Measurements from ENCODE around the gene GKN2.

The GKN2 gene

GRCh38 chr2:68939962-68940361 lies 12.7 kb downstream of the GKN2 start:
- H3K4me3 ChIP-seq (ENCODE audit: low read depth in 1 of 2, low read length in 2 of 2) = no peak overlapping the region
- peaks cover 0 to 4% of the 10 kb centered on the region in 2 donors for H3K27me3 ChIP-seq (ENCODE audit: control insufficient read depth in 1 of 2, insufficient read depth in 2 of 2, low read length in 2 of 2)
- H3K4me1 ChIP-seq (ENCODE audit: control insufficient read depth in 1 of 2, insufficient read depth in 2 of 2, low read length in 2 of 2) = no peaks in the 10 kb centered on the region
- H3K27ac ChIP-seq (ENCODE audit: low read depth, low read length) = no peak overlapping the region
- H3K36me3 ChIP-seq (ENCODE audit: control insufficient read depth in 1 of 2, insufficient read depth in 2 of 2, low read length in 2 of 2) = no peaks in the 10 kb centered on the region
- H3K9me3 ChIP-seq (ENCODE audit: control insufficient read depth in 1 of 2, low read length in 2 of 2) = no peaks in the 10 kb centered on the region
- no peak overlapping the region for H3K9ac ChIP-seq (ENCODE audit: low read depth in 1 of 2, low read length in 2 of 2)

- Histone ChIP-seq H3K9ac (ENCODE audit: low read depth in 1 of 2, low read length in 2 of 2) (no peak overlapping the region), H3K27ac (ENCODE audit: low read depth, low read length) (no peak overlapping the region), H3K4me3 (ENCODE audit: low read depth in 1 of 2, low read length in 2 of 2) (no peak overlapping the region), H3K27me3 (ENCODE audit: control insufficient read depth in 1 of 2, insufficient read depth in 2 of 2, low read length in 2 of 2) (peaks cover 0 to 4% of the 10 kb centered on the region in 2 donors), H3K36me3 (ENCODE audit: control insufficient read depth in 1 of 2, insufficient read depth in 2 of 2, low read length in 2 of 2) (no peaks in the 10 kb centered on the region), H3K4me1 (ENCODE audit: control insufficient read depth in 1 of 2, insufficient read depth in 2 of 2, low read length in 2 of 2) (no peaks in the 10 kb centered on the region), H3K9me3 (ENCODE audit: control insufficient read depth in 1 of 2, low read length in 2 of 2) (no peaks in the 10 kb centered on the region)
These were observed 13.8 kb downstream of the GKN2 start for GRCh38 chr2:68938938-68939337.

- Histone ChIP-seq H3K4me3 (ENCODE audit: low read depth in 1 of 2, low read length in 2 of 2) (no peak overlapping the region), H3K4me1 (ENCODE audit: control insufficient read depth in 1 of 2, insufficient read depth in 2 of 2, low read length in 2 of 2) (no peaks in the 10 kb centered on the region), H3K27me3 (ENCODE audit: control insufficient read depth in 1 of 2, insufficient read depth in 2 of 2, low read length in 2 of 2) (peaks cover 0 to 4% of the 10 kb centered on the region in 2 donors), H3K9ac (ENCODE audit: low read depth in 1 of 2, low read length in 2 of 2) (no peak overlapping the region), H3K27ac (ENCODE audit: low read depth, low read length) (no peak overlapping the region), H3K9me3 (ENCODE audit: control insufficient read depth in 1 of 2, low read length in 2 of 2) (no peaks in the 10 kb centered on the region), H3K36me3 (ENCODE audit: control insufficient read depth in 1 of 2, insufficient read depth in 2 of 2, low read length in 2 of 2) (no peaks in the 10 kb centered on the region)
These were observed 15.2 kb downstream of the GKN2 start for GRCh38 chr2:68937346-68938055.

- Histone ChIP-seq H3K4me1 (ENCODE audit: control insufficient read depth in 1 of 2, insufficient read depth in 2 of 2, low read length in 2 of 2) (no peaks in the 10 kb centered on the region), H3K27me3 (ENCODE audit: control insufficient read depth in 1 of 2, insufficient read depth in 2 of 2, low read length in 2 of 2) (no peaks in the 10 kb centered on the region), H3K27ac (ENCODE audit: low read depth, low read length) (no peak overlapping the region)
These were observed 15.8 kb downstream of the GKN2 start for GRCh38 chr2:68936889-68937288.

GRCh38 chr2:68936427-68936826 lies 16.3 kb downstream of the GKN2 start:
- no peak overlapping the region for H3K9ac ChIP-seq (ENCODE audit: low read depth in 1 of 2, low read length in 2 of 2)
- no peaks in the 10 kb centered on the region for H3K36me3 ChIP-seq (ENCODE audit: control insufficient read depth in 1 of 2, insufficient read depth in 2 of 2, low read length in 2 of 2)
- H3K9me3 ChIP-seq (ENCODE audit: control insufficient read depth in 1 of 2, low read length in 2 of 2) = no peaks in the 10 kb centered on the region
- no peak overlapping the region for H3K27ac ChIP-seq (ENCODE audit: low read depth, low read length)
- no peaks in the 10 kb centered on the region for H3K27me3 ChIP-seq (ENCODE audit: control insufficient read depth in 1 of 2, insufficient read depth in 2 of 2, low read length in 2 of 2)
- no peak overlapping the region for H3K4me3 ChIP-seq (ENCODE audit: low read depth in 1 of 2, low read length in 2 of 2)
- H3K4me1 ChIP-seq (ENCODE audit: control insufficient read depth in 1 of 2, insufficient read depth in 2 of 2, low read length in 2 of 2) = no peaks in the 10 kb centered on the region

More at GRCh38 chr2:68936889-68937288, 15.8 kb downstream of the GKN2 start:
- H3K36me3 ChIP-seq (ENCODE audit: control insufficient read depth in 1 of 2, insufficient read depth in 2 of 2, low read length in 2 of 2) = no peaks in the 10 kb centered on the region
- H3K9ac ChIP-seq (ENCODE audit: low read depth in 1 of 2, low read length in 2 of 2) = no peak overlapping the region
- no peaks in the 10 kb centered on the region for H3K9me3 ChIP-seq (ENCODE audit: control insufficient read depth in 1 of 2, low read length in 2 of 2)
- H3K4me3 ChIP-seq (ENCODE audit: low read depth in 1 of 2, low read length in 2 of 2) = no peak overlapping the region

GRCh38 chr2:68935471-68935870 lies 17.2 kb downstream of the GKN2 start:
- H3K9me3 ChIP-seq (ENCODE audit: control insufficient read depth in 1 of 2, low read length in 2 of 2) = no peaks in the 10 kb centered on the region
- H3K27me3 ChIP-seq (ENCODE audit: control insufficient read depth in 1 of 2, insufficient read depth in 2 of 2, low read length in 2 of 2) = no peaks in the 10 kb centered on the region
- no peak overlapping the region for H3K9ac ChIP-seq (ENCODE audit: low read depth in 1 of 2, low read length in 2 of 2)
- H3K4me1 ChIP-seq (ENCODE audit: control insufficient read depth in 1 of 2, insufficient read depth in 2 of 2, low read length in 2 of 2) = no peaks in the 10 kb centered on the region
- H3K36me3 ChIP-seq (ENCODE audit: control insufficient read depth in 1 of 2, insufficient read depth in 2 of 2, low read length in 2 of 2) = no peaks in the 10 kb centered on the region
- no peak overlapping the region for H3K27ac ChIP-seq (ENCODE audit: low read depth, low read length)
- no peak overlapping the region for H3K4me3 ChIP-seq (ENCODE audit: low read depth in 1 of 2, low read length in 2 of 2)

- H3K4me1 ChIP-seq (ENCODE audit: control insufficient read depth in 1 of 2, insufficient read depth in 2 of 2, low read length in 2 of 2) = no peaks in the 10 kb centered on the region
- no peak overlapping the region for H3K4me3 ChIP-seq (ENCODE audit: low read depth in 1 of 2, low read length in 2 of 2)
- H3K27ac ChIP-seq (ENCODE audit: low read depth, low read length) = no peak overlapping the region
- H3K9ac ChIP-seq (ENCODE audit: low read depth in 1 of 2, low read length in 2 of 2) = no peak overlapping the region
- H3K27me3 ChIP-seq (ENCODE audit: control insufficient read depth in 1 of 2, insufficient read depth in 2 of 2, low read length in 2 of 2) = no peaks in the 10 kb centered on the region
- no peaks in the 10 kb centered on the region for H3K36me3 ChIP-seq (ENCODE audit: control insufficient read depth in 1 of 2, insufficient read depth in 2 of 2, low read length in 2 of 2)
- H3K9me3 ChIP-seq (ENCODE audit: control insufficient read depth in 1 of 2, low read length in 2 of 2) = no peaks in the 10 kb centered on the region
These were observed 18.7 kb downstream of the GKN2 start for GRCh38 chr2:68934021-68934420.

GRCh38 chr2:68932402-68932801 lies 20.3 kb downstream of the GKN2 start:
- Histone ChIP-seq H3K9me3 (ENCODE audit: control insufficient read depth in 1 of 2, low read length in 2 of 2) (no peaks in the 10 kb centered on the region), H3K9ac (ENCODE audit: low read depth in 1 of 2, low read length in 2 of 2) (no peak overlapping the region), H3K4me3 (ENCODE audit: low read depth in 1 of 2, low read length in 2 of 2) (no peak overlapping the region), H3K27me3 (ENCODE audit: control insufficient read depth in 1 of 2, insufficient read depth in 2 of 2, low read length in 2 of 2) (no peaks in the 10 kb centered on the region), H3K27ac (ENCODE audit: low read depth, low read length) (no peak overlapping the region), H3K4me1 (ENCODE audit: control insufficient read depth in 1 of 2, insufficient read depth in 2 of 2, low read length in 2 of 2) (no peaks in the 10 kb centered on the region), H3K36me3 (ENCODE audit: control insufficient read depth in 1 of 2, insufficient read depth in 2 of 2, low read length in 2 of 2) (no peaks in the 10 kb centered on the region)

GRCh38 chr2:68931799-68932198 lies 20.9 kb downstream of the GKN2 start:
- Histone ChIP-seq H3K4me3 (ENCODE audit: low read depth in 1 of 2, low read length in 2 of 2) (no peak overlapping the region), H3K9me3 (ENCODE audit: control insufficient read depth in 1 of 2, low read length in 2 of 2) (no peaks in the 10 kb centered on the region), H3K9ac (ENCODE audit: low read depth in 1 of 2, low read length in 2 of 2) (no peak overlapping the region), H3K4me1 (ENCODE audit: control insufficient read depth in 1 of 2, insufficient read depth in 2 of 2, low read length in 2 of 2) (no peaks in the 10 kb centered on the region), H3K27ac (ENCODE audit: low read depth, low read length) (no peak overlapping the region), H3K27me3 (ENCODE audit: control insufficient read depth in 1 of 2, insufficient read depth in 2 of 2, low read length in 2 of 2) (no peaks in the 10 kb centered on the region), H3K36me3 (ENCODE audit: control insufficient read depth in 1 of 2, insufficient read depth in 2 of 2, low read length in 2 of 2) (no peaks in the 10 kb centered on the region)

- Histone ChIP-seq H3K27me3 (ENCODE audit: control insufficient read depth in 1 of 2, insufficient read depth in 2 of 2, low read length in 2 of 2) (no peaks in the 10 kb centered on the region), H3K9ac (ENCODE audit: low read depth in 1 of 2, low read length in 2 of 2) (no peak overlapping the region), H3K4me1 (ENCODE audit: control insufficient read depth in 1 of 2, insufficient read depth in 2 of 2, low read length in 2 of 2) (no peaks in the 10 kb centered on the region), H3K36me3 (ENCODE audit: control insufficient read depth in 1 of 2, insufficient read depth in 2 of 2, low read length in 2 of 2) (no peaks in the 10 kb centered on the region), H3K4me3 (ENCODE audit: low read depth in 1 of 2, low read length in 2 of 2) (no peak overlapping the region), H3K27ac (ENCODE audit: low read depth, low read length) (no peak overlapping the region), H3K9me3 (ENCODE audit: control insufficient read depth in 1 of 2, low read length in 2 of 2) (no peaks in the 10 kb centered on the region)
These were observed 21.5 kb downstream of the GKN2 start for GRCh38 chr2:68931149-68931711.

Measured in duodenal mucosa (tissue), 2 donors.